K562 (cell line): ENCODE results near the gene SFPQ. TPM values are rescaled to one million over a fixed set of nuclear protein-coding genes. Genes with fewer than 3 reads are reported as not detected.
A peak's percentile ranks its signal among the peaks of the same experiment; 100 is the strongest.

Experiments
- DNMT1 ChIP-seq: fragments of 450-650 bp; IDR thresholded peaks from 2 replicates; pipeline ENCODE4 v1.6.1; 2016; ENCODE audit warnings: antibody characterized with exemption, mild to moderate bottlenecking
- HMG20B ChIP-seq: fragments of 250-450 bp; sonication (Bioruptor Pico); IDR thresholded peaks from 2 replicates; pipeline ENCODE4 v1.5.0; 2021; ENCODE audit warnings: mild to moderate bottlenecking
- PCBP1 ChIP-seq: fragments of 200-400 bp; formaldehyde crosslinking; IDR thresholded peaks from 2 replicates; pipeline ENCODE4 v1.6.1; 2018; ENCODE audit warnings: mild to moderate bottlenecking, low read depth, low read length; ENCODE audit not compliant: poor library complexity, severe bottlenecking
- POLR2A ChIP-seq: fragments of 450-650 bp; conservative IDR thresholded peaks from 2 replicates; pipeline ENCODE4 v1.6.1; 2016
- POLR2G ChIP-seq: fragments of 200-400 bp; formaldehyde crosslinking; IDR thresholded peaks from 2 replicates; pipeline ENCODE4 v1.6.1; 2017; ENCODE audit warnings: low read depth, mild to moderate bottlenecking, antibody characterized with exemption, low read length, moderate library complexity
- RAD21 ChIP-seq, 2 experiments: fragments of 250-450 bp in 1 of 2; fragments of 450-650 bp in 1 of 2; sonication (Bioruptor Pico) in 1 of 2; formaldehyde crosslinking in 1 of 2; IDR thresholded peaks in 1 of 2; conservative IDR thresholded peaks in 1 of 2; 2 replicates each; pipeline versions ENCODE4 v1.4.0 to v1.8.0; 2020 to 2022; ENCODE audit warnings: mild to moderate bottlenecking in 2 of 2, moderate library complexity in 1 of 2
- SREBF1 ChIP-seq: fragments of 150-350 bp; IDR thresholded peaks from 2 replicates; pipeline ENCODE4 v1.6.1; 2014; ENCODE audit warnings: antibody characterized with exemption, low read depth, low read length, borderline replicate concordance
- ZNF41 ChIP-seq: fragments of 250-450 bp; sonication (Bioruptor Pico); conservative IDR thresholded peaks from 2 replicates; pipeline ENCODE4 v1.4.0; 2020; ENCODE audit warnings: mild to moderate bottlenecking
- polyA plus RNA-seq, 8 experiments: library from polyadenylated mRNA; depleted of rRNA in 4 of 8; stranded (reverse) in 5 of 8; unstranded in 3 of 8; fragments of >200 nt; fragmentation: Nextera tagmentation in 2 of 8; fragmentation: Illumina TruSeq in 1 of 8; extraction: Ambion mirVana in 2 of 8; extraction: Trizol in 1 of 8; gene quantifications; 2 replicates each; pipeline versions ENCODE4 v1.2.1 to v1.2.3, GENCODE V29; 2011 to 2014; ENCODE audit warnings: inconsistent platforms in 1 of 8, missing spikeins in 1 of 8
- total RNA-seq, 7 experiments: library from RNA; depleted of rRNA in 6 of 7; stranded (reverse); fragments of >200 nt in 6 of 7; fragmentation: Illumina TruSeq in 2 of 7; extraction: Trizol in 2 of 7; gene quantifications; 2 replicates each; pipeline versions ENCODE4 v1.2.1 to v1.2.3, GENCODE V29; 2011 to 2021; ENCODE audit warnings: low replicate concordance in 1 of 7
- TF ChIP-seq, protein P1 (sequence below): fragments of 250-450 bp; sonication (Bioruptor Pico); IDR thresholded peaks from 2 replicates; pipeline ENCODE4 v1.5.0; 2021; ENCODE audit warnings: mild to moderate bottlenecking, moderate library complexity

Gene SFPQ
- total and polyA plus RNA-seq, 9 of the 15 experiments (the other 6 are each of a cell fraction or from before 2014, with no cell fraction given) = 69.7 to 562 (median 399) TPM

DNA sequence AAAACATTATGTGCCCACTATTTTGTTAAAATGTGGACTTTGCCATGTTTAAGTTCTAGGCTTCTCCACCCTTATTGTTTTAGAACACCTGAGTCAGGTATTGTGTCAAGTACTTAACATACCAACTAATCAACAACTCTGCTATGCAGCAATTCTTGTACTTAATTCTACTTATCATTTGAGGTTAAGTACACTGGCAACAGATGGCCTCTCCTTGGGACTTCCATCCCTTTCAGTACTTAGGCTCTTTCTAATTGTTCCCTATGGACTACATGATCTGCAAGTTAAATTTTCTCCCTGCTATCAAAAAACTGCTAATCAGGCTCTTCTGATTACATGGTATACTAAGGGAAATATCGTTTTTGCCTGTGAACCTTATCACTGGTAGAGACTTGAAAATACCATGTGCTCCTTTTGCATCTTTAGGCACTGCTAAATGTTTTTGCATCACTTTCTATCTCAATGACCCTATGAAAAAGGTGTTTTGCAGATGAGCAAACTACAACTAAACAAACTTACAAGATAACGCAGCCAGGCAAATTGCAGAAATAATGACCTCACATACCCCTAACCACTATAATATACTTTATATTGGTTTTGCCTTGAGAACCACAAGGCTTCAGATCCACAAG is 18.9 kb downstream of the SFPQ start (continued):
- TF ChIP-seq SREBF1 (no peak), HMG20B (CRISPR knock-in tag) (0 out of 2 replicates have a peak, but pooled peaks have one; percentile 54), PCBP1 (no peak), DNMT1 (no peak), POLR2A (0 out of 2 replicates have a peak, but pooled peaks have one; percentile 1), RAD21 (CRISPR knock-in tag; conservative IDR thresholded peaks at IDR 0.05 in 1 of 2, IDR thresholded peaks at IDR 0.05 in 1 of 2) (peak in 1 of 2 experiments; percentile 6; a peak in 1 of 4 replicates), ZNF41 (no peak), POLR2G (peak; percentile 20; the same call in 1 of the 2 replicates)
- TF ChIP-seq, protein P1, sequence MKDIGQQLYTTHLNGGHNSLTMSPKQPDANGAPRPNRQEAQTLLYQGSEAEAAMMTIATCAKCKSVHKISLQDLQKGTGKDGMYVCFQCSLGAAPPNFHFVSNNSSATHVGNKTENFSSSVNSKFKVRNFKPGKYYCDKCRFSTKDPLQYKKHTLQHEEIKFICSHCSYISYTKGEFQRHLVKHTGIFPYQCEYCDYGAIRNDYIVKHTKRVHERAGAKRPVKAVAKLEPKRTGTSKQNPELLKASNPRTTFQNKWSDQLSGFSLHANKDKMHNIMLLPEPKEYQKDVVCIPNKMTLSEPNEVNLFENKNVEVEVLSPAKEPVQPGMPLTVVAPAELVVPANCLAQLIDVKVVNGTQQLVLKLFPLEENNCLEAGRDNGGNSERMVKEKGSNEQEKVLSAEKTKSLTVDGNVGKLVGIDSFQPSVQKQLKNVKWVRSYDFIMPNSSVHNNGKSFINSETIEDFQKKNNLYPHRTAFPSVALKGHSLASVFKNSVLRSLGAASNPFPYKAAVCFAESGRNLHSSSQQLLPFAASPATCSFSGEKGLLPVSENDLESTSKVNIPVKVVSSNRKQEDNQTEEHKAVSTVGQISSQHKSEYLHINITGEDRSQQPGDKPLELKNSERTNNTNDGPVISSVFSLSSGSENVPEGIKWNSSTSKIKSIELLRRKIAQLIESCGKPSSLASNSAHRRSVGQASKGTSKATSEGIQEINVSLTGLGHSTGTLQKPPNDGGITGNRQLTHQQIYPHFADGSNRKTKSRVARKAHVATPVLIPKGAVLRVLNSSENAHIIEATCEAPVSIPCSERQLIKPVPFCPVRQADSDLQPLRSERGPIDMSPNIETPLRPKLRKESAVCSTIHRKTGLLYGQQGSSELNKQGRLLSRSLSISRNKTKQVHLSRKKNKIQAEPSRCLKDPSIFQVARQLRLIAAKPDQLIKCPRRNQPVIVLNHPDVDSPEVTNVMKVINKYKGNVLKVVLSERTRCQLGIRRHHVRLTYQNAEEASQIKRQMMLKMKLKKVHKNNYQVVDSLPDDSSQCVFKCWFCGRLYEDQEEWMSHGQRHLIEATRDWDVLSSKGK = 0 out of 2 replicates have a peak, but pooled peaks have one; percentile 23
